ENCODE results near the gene RPLP2.

Gene RPLP2

DNA sequence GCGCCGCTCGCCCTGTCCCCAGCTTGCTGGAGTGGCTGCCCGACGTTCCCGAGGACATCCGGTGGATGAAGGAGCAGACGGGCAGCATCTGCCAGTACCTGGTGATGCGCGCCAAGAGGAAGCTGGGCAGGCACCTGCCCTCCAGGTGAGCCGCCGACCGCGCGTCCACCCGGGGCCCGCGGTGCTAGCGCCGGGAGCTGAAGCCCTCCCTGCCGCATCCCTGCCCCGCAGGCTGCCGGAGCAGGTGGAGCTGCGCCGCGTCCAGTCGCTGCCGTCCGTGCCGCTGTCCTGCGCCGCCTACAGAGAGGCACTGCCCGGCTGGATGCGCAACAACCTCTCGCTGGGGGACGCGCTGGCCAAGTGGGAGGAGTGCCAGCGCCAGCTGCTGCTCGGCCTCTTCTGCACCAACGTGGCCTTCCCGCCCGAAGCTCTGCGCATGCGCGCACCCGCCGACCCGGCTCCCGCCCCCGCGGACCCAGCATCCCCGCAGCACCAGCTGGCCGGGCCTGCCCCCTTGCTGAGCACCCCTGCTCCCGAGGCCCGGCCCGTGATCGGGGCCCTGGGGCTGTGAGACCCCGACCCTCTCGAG lies 14.6 kb downstream of the RPLP2 start:
- no peak for DNase-seq (ENCODE audit: low spot score)

DNA sequence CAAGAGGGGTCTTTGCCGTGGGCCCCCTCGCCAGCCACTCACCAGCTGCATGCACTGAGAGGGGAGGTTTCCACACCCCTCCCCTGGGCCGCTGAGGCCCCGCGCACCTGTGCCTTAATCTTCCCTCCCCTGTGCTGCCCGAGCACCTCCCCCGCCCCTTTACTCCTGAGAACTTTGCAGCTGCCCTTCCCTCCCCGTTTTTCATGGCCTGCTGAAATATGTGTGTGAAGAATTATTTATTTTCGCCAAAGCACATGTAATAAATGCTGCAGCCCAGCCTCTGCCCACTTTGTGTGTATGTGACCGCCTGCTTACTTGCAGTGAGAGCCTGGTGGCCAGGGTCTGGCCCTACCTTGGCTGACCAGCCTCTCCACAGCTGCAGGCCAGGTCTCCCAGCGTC lies 15.2 kb downstream of the RPLP2 start:
- no peak for DNase-seq (ENCODE audit: low spot score)

DNA sequence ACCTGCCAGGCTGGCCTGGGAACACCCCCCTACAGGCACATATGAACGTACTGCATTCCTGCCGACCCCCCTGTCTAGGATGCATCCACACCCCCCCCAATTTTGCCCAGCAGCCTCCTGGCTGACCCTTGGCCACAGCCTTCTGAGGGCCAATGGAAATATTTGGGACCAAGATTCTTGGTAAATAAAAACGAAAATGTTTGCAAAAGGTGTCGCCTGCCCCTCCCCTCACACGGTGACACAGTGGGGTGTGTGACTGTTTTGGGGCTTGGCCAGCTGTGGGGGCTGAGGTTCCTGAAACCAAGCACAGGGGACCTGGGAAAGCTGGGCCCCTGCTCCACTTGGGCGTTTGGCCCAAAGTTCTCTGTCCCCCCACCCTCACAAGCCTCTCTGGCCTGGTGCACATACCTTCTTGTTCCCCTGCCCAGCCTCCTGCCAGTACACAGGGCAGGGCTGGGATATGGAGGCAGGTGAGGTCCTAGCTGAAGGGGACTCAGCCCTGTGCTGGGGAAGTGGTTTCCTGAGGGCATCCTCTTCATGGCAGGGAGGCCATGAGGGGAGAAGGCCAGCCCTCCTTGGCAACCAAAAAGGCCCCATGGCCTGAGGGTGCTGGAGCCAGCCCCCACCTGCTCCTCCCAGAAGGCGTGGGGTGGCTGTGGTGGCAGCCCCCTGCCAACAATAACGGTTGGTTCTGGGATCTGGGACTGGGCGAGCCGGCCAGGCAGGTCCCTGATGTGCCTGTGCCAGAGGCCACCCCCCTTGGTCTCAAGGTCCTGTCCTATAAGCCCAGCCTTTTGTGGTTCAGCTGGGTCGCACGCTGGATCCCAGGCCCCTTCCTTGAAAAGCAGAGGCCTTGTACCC lies 15.8 kb downstream of the RPLP2 start:
- DNase-seq (ENCODE audit: low spot score) = no peak

DNA sequence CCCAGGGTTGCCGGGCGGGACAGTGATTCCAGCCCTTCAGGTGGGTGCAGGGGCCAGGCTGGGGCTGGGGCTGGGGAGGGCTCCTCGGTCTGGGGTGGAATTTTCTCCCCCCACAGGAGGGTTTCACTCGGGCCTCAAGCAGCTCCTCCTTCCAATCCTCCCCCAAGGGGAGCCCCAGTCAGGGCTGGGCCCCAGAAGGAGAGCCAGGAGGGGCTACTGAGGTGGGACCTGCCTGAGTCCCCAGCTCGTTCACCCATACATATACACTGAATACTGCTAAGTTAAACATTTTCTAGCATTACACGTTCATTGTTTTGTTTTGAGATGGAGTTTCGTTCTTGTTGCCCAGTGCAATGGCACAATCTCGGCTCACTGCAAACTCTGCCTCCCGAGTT lies 16.5 kb downstream of the RPLP2 start:
- no peak for DNase-seq (ENCODE audit: low spot score)

DNA sequence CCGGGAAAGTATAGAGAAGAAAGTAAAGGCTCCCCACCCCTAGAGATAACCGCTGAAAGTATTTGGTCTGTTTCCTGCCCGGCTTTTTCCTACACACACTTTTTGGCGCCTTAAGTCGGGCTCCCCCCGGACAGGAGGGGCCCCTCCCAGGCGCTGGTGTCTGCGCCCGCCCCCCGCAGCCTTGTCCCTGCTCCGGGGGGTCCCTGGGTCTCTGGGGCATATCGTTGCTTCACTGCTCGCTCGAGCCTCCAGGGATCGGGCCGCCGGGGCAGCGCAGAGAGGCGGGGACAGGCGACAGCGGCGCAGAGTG lies 17.0 kb downstream of the RPLP2 start:
- no peak for DNase-seq (ENCODE audit: low spot score)

DNA sequence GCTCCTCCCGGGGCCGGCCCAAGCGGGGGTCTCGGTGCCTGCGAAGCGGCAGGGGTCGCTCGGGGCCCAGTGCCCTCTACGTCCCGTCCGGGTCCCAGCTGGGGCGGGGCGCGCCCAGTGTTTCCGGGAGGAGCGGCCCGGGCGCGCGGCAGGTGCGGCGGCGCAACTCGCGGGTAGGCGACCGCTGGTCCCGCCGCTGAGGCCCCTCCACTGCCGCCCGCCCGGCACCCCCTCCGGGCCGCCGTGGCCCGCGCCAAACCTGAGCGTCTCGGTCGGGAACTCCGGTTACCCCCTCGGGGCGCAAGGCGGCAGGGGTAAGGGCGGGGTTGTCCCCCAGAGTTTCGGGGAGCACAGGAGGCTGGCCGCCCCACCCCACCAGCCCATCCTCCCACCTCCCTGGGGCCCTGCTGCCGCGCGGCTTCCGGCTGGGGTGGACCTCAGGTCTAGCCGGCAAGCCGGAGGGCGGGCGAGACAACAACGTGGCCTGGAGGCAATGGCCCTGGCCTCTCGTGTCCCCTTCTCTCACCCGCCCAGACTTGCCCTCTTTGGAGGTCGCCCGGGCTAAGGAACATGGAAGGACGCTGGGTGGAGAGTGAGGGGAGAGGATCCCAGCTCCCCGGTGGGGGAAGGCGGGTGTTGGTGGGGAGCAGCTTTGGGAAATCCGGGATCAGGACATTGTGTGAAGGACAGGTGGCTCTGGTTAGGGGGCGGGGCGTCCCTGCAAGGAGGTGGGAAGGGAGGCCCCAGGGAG lies 17.6 kb downstream of the RPLP2 start:
- no peak for DNase-seq (ENCODE audit: low spot score)

DNA sequence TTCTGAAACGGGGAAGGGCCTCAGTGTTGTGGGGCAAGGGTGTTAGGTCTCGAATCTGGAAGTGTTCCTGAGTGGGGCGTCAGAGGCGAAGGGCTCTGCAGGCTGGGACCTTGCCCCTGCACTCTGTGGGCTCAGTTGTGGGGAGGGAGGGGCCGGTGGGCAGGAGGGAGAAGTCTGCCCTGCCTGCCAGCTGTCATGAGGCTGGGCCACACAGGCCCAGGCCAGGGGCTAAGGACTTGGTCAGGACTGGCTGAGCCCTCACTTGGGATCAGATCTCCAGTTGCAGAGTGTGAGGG lies 18.1 kb downstream of the RPLP2 start, which contains the start of gene CRACR2B:
Gene CRACR2B (plus strand): TSS at position 23 of the 296 bp plus-strand sequence. CDS start 689 bp downstream, outside the sequence.
- no peak for DNase-seq (ENCODE audit: low spot score)

DNA sequence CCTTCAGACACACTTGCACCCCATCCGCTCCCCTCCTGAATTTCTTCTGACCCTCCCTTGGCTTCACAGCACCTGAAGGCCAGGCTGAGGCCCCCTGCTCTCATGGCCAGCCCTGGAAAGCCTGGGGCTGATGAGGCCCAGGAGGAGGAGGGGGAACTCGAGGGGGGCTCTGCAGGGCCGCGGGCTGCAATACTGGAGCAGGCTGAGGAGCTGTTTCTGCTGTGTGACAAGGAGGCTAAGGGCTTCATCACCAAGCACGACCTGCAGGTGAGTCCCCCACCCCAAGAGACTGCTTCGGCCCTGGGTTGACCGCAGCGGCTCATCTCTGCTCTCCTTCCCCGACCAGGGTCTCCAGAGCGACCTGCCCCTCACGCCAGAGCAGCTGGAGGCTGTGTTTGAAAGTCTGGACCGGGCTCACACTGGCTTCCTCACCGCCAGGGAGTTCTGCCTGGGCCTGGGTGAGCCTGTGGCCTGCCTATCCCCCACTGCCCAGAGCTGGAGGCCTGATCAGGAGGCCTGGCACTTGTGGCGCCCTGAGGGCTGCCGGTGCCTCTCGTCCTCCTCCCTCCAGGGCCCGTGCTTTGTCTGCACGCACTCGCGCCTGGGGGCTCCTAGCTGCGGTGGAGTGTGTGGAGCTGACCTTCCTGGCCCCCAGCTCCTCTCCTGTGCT lies 18.9 kb downstream of the RPLP2 start:
- DNase-seq (ENCODE audit: low spot score) = no peak

DNA sequence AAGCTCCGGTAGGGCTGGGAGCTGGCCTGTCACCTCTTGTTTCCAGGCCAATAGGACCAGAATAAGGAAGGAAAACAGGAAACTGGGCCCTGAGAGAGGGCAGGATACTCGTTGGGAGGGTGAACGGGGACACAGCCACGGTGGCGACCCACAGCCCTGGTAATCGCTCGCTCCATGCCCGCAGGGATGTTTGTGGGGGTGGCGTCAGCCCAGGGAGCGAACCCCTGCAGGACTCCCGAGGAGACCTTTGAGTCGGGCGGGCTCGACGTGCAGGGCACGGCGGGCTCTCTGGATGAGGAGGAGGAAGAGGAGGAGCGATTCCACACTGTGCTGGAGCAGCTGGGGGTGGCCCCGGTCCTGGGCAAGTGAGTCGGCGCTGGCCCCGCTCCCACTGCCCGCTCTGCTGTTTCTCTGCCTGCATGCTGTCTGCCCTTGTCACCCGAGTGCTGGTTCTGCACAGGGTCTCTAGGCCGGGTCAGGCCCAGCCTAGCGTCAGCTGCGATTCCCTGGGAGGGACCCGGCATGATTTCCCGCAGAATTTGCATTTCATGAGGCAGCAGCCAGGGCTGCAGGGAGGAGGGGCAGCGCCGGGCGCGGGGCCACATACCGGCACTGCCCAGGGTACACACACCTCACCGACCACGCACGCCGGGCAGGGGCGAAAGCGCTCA lies 19.5 kb downstream of the RPLP2 start:
- DNase-seq (ENCODE audit: low spot score) = no peak

DNA sequence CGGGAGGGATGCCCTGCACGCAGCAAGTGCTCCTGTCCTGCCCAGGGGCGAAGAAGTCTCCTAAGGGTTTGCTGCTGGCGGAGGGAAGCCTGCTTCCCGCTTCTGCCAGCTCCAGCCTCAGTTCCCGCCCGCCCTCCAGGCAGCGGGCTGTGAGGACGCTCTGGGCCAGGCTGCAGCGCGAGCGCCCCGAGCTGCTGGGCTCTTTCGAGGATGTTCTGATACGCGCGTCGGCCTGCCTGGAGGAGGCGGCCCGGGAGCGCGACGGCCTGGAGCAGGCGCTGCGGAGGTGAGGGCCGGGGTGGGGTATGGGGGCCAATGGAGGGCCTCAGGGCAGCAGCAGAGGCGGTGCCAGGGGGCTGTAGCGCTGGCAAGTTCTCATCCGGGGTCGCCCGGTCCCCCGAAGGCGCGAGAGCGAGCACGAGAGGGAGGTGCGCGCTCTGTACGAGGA lies 20.1 kb downstream of the RPLP2 start:
- no peak for DNase-seq (ENCODE audit: low spot score)

DNA sequence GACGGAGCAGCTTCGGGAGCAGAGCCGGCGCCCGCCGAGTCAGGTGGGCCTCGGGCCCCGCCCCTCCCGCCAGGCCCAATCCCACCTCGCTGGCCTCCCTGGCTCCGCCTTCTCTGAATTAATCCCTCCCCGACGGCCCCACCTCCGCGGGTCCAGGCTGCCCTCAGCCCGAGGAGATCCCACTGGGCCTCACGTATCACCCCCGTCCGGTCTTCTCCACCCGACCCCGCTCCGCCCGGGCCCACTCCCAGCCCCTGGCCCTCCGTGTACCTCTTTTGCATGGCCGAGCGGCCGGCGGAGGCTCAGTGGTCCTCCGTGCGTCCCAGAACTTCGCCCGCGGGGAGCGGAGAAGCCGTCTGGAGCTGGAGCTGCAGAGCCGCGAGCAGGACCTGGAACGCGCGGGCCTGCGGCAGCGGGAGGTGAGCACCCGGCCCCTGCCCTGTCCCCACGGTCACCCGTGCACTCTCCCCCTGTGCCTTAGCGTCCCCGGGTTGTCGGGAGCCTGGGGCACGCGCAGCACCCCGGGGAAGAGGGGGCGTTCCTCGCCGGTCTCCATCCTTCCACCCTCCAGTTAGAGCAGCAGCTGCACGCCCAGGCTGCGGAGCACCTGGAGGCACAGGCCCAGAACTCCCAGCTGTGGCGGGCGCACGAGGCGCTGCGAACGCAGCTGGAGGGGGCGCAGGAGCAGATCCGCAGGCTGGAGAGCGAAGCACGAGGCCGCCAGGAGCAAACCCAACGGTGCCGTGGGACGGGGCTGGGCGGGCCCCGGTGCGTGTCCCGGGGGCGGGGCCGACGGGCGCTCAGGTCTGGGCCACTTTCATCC lies 20.7 kb downstream of the RPLP2 start:
- DNase-seq (ENCODE audit: low spot score) = no peak

DNA sequence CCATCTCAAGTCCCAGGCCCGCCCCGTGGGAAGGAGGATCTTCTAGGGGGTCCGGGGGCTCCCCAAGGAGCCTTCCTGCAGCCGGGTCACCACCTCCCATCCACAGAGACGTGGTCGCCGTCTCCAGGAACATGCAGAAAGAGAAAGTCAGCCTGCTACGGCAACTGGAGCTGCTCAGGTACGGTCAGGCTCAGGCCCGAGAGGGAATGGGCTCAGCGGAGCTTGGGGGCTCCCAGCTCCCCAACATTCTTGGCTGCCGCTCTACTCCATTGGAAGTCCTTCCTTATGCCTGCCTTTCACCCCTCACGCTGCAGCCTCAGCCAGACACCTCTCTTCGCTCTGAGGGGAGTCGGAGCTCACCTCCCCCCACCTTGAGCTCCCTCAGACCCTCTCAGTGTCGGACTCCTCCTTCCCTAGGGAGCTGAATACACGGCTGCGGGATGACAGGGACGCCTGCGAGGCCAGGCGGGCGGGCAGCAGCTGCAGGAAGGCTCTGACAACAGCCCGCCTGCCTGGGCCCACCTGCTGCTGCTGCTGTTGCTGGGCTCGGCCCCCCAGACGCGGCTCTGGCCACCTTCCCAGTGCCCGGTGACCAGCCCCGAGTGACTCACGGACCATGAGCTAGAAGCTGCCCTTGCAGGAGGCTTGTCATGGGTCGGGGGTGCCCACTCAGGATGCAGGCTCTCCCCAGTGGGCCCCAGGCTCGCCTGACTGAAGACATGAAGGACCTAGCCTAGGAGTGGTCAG lies 21.5 kb downstream of the RPLP2 start:
- DNase-seq (ENCODE audit: low spot score) = no peak

DNA sequence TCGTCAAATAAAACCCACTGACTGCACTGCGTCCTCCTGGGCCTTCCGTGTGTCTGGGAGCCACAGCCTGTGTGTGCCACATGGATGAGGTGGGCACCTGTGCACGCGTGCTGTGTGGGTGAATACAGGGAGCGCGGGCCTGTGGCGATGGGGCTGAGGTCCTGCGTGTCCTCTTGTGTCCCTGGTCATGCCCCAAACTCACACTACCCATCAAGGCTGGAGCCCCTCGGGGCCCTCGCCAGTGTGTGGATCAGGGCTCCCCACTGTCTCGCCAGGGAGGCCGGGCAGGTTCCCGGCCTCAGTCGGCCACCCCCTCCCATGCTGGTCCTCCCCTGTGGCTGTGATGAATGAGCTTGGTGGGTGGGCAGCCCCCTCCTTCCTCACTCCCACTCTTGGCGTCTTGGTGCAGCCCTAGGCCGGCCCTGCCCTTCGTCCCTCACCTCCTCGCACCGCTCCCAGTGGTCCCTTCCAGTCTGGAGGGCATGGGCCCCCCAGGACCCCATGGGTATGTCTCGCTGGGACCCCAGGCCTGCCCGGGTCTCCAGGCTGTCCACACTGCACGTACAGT lies 22.3 kb downstream of the RPLP2 start:
- DNase-seq (ENCODE audit: low spot score) = no peak

DNA sequence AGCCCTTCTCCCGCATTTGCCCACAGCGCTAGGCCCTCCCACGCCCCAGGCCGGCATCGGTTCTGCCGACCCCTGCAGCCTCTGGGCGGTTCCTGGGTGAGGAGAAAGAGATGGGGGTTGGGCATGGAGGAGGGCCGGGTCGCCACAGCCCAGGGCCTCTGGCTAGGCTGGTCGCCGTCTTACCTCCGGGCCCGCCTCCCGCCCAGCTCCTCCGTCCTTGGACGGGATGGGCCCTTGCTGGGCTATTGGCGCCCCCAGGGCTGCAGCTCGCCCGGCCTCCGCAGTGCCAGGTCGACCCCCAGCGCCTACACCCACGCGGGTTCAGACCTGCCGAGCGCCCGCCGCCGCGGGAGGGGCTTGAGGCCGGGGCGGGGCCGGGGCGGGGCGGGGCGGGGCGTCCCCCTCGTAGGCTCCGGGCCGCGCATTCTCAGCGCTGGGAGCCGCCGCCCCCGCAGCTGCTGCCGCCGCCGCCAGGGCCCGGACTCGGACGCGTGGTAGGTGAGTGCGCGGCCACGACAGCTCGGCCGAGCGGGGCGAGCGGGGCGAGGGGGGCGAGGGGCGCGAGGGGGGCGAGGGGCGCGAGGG lies 22.9 kb downstream of the RPLP2 start, which contains the start of gene CD151:
Gene CD151 (plus strand): TSS at position 424 of the 585 bp plus-strand sequence. CDS start 3,118 bp downstream, outside the sequence.
- no peak for DNase-seq (ENCODE audit: low spot score)

DNA sequence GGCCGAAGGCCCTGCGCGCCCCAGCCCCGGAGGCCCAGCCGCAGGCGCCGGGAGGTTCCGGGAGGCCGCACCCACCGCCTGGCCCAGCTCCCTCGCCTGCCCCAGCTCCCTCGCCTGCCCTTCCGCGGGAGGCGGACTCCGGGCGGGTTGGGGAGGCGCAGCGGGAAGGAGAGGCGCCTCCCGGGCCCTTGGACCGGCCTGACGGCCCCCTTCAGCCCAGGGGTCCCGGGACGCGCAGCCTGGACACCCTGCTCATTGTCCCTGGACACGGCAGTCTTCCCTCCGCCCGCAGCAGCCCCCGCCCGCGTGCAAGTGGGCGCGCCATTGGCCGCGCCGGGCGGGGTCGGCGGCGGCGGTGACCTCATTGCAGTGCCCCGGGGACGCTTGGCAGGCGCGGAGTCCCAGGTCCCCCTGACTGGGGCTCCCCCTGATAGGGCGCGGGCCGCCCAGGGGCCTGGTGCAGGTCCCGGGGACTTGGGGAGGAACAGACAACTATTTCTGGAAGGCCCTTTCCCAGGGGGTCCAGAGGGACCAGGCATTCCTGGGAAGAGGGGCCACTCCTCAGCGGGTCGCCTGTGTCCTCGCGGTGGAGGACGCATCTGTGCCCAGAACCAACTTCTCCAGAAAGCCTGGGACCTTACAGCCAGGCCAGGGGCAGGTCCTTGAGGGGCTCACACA lies 23.5 kb downstream of the RPLP2 start:
- no peak for DNase-seq (ENCODE audit: low spot score)

DNA sequence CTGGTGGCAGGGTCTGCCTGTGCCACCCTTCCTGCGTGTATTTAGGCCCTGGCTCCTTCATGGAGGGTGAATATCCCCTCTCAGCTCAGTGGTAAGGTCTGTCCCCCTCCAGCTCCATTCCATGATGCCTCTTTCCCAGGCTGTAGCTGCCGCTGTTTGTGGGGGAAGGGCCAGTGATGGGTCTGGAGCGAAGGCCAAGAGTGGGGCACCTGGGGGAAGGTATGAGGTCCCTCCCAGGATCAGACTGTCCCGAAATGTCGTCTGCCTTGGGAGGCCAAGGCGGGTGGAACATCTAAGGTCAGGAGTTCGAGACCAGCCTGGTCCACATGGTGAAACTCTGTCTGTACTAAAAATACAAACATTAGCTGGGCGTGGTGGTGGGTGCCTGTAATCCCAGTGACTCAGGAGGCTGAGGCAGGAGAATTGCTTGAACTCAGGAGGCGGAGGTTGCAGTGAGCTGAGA lies 24.1 kb downstream of the RPLP2 start:
- no peak for DNase-seq (ENCODE audit: low spot score)

DNA sequence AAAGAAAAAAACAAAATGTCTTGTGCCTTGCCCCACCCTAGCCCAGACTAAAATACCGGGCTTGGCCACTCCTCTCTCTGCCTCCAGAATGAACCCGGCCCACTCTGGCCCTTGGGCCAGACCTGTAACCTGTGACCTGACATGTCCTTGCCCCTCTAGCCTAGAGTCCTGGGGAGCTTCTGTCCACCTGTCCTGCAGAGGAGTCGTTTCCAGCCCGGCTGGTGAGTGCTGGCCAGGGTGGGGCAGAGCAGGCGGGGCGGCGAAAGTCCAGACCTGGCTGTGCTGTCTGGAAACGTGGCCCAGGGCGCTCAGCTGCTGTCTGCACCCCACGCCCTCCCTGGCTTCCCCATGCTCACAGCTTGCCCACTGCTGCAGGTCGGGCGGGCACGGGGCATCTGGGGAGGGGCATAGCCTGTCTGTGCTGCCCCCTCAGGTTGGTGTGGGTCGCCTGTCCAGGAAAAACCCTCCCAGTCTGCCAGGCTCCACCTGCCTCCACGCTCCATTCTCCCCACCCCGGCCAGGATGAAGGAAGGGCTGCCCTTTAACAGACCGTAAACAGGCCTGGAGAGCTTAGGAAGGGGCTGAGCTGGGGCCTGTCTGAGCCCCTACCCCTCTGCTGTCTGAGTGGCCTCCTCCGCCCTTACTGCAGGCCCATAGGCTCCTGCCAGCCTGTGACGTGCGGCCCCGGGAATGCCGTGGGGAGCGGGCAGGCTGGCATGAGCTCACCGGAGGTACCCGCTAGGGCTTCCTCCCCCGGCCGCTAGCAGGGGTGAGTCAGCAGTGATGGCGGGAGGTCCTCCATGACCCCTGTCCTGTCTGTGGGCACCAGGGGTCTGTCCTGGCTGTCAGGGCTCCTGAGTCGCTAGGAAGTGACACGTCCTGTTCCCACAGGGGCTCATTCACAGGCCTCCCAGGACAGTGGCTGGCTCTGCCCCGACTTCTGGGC lies 24.9 kb downstream of the RPLP2 start:
- DNase-seq (ENCODE audit: low spot score) = no peak

DNA sequence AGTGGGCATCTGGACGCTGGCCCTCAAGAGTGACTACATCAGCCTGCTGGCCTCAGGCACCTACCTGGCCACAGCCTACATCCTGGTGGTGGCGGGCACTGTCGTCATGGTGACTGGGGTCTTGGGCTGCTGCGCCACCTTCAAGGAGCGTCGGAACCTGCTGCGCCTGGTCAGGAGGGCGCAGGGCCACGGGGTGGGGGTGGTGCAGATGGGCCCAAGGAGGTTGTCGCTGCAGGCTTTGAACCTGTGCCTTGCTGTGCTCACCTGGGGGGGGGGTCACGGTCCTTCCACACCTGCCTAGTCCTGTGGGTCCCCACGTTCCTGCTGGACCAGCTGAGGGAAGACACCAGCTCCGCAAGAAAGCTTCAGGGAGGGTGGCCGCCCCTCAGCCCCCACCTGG lies 26.5 kb downstream of the RPLP2 start:
- no peak for DNase-seq (ENCODE audit: low spot score)
